Hair follicle dermal papilla cell (primary cell): ENCODE results near the gene AQP12B. TPM values are rescaled to one million over a fixed set of nuclear protein-coding genes. Genes with fewer than 3 reads are reported as not detected.

ENCODE experiments used
- small RNA-seq: library from RNA; depleted of rRNA; stranded (forward); fragments of <200 nt; gene quantifications from one replicate; pipeline ENCODE3, GENCODE V24; 2012
- total RNA-seq: library from RNA; depleted of rRNA; stranded (reverse); fragments of >200 nt; gene quantifications from 2 replicates; pipeline ENCODE4 v1.2.3, GENCODE V29; 2012

The AQP12B gene, protein sequence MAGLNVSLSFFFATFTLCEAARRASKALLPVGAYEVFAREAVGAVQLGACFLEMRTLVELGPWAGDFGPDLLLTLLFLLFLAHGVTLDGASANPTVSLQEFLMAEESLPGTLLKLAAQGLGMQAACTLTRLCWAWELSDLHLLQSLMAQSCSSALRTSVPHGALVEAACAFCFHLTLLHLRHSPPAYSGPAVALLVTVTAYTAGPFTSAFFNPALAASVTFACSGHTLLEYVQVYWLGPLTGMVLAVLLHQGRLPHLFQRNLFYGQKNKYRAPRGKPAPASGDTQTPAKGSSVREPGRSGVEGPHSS
- total RNA-seq, result not detected in 2 replicates

DNA sequence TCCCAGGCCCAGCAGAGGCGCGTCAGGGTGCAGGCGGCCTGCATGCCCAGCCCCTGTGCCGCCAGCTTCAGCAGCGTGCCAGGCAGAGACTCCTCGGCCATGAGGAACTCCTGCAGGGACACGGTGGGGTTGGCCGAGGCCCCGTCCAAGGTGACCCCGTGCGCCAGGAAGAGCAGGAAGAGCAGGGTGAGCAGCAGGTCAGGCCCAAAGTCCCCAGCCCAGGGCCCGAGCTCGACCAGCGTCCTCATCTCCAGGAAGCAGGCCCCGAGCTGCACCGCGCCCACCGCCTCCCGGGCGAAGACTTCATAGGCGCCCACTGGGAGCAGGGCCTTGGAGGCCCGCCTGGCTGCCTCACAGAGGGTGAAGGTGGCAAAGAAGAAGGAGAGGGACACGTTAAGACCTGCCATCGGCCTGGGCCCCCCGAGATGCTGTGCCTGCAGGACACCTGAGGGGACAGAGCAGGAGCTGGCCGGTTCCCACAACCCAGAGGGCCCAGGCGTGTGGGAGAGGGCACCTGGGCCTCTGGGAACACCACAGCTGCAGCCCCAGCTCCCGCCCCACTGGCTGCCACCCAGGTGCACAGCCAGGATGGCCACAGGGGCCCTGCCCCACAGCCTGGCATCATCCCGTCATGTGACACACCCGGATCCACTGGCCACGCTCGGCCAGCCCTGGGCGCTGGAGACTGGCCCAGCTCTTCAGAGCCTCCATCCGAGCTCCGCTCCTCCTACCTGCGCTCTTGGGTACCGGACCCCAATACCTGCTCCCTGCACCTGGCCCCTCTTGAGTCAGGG is at the start of gene AQP12B:
Gene AQP12B, minus strand, starts transcription at position 455 of the 794 bp plus-strand sequence. Its CDS starts 48 bp downstream, at position 407.

DNA sequence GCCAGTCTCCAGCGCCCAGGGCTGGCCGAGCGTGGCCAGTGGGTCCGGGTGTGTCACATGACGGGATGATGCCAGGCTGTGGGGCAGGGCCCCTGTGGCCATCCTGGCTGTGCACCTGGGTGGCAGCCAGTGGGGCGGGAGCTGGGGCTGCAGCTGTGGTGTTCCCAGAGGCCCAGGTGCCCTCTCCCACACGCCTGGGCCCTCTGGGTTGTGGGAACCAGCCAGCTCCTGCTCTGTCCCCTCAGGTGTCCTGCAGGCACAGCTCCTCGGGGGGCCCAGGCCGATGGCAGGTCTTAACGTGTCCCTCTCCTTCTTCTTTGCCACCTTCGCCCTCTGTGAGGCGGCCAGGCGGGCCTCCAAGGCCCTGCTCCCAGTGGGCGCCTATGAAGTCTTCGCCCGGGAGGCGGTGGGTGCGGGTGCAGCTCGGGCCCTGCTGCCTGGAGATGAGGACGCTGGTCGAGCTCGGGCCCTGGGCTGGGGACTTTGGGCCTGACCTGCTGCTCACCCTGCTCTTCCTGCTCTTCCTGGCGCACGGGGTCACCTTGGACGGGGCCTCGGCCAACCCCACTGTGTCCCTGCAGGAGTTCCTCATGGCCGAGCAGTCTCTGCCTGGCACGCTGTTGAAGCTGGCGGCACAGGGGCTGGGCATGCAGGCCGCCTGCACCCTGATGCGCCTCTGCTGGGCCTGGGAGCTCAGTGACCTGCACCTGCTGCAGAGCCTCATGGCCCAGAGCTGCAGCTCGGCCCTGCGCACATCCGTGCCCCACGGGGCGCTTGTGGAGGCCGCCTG is 9.1 kb upstream of the AQP12B start, which contains the start of gene AQP12A:
Gene AQP12A, plus strand, starts transcription at position 236 of the 790 bp plus-strand sequence. Its CDS starts 48 bp downstream, at position 284.

Small RNA genes within 50 kb of the gene (small RNA-seq; reads per million reads assigned to genes)
- not detected for gene AC011298.3

Other genes with a start within 250 kb of the AQP12B start
- 56.5 and 84.5 TPM in 2 replicates for gene GPC1, start 247.2 kb downstream of the AQP12B start, total RNA-seq
- 10.6 and 11.2 TPM in 2 replicates for gene ANKMY1, start 124.9 kb downstream of the AQP12B start, total RNA-seq
- gene DUSP28, start 122.5 kb downstream of the AQP12B start, total RNA-seq, result 1.9 and 3.4 TPM in 2 replicates
- 12.5 and 13.2 TPM in 2 replicates for gene RNPEPL1, start 114.4 kb downstream of the AQP12B start, total RNA-seq
- gene CAPN10, start 96.2 kb downstream of the AQP12B start, total RNA-seq, result 15.9 and 23.5 TPM in 2 replicates
- 0.32 and 0.73 TPM in 2 replicates for gene GPR35, start 57.4 kb downstream of the AQP12B start, total RNA-seq
- not detected in 2 replicates for gene AQP12A, start 9.0 kb upstream of the AQP12B start, total RNA-seq
- not detected in 2 replicates for gene KIF1A, start 137.3 kb upstream of the AQP12B start, total RNA-seq
- not detected in 2 replicates for gene AGXT, start 185.9 kb upstream of the AQP12B start, total RNA-seq
- not detected in 2 replicates for gene MAB21L4, start 213.3 kb upstream of the AQP12B start, total RNA-seq
- gene CROCC2, start 223.5 kb upstream of the AQP12B start, total RNA-seq, result 0.49 and 0.81 TPM in 2 replicates